ENCODE results near the gene PDE4D. TPM values are rescaled to one million over a fixed set of nuclear protein-coding genes. Genes with fewer than 3 reads are reported as not detected.

PDE4D gene
- total and polyA plus RNA-seq, 3 experiments from 2014 or later: 5.6 to 18.3 (median 17.7) TPM

DNA sequence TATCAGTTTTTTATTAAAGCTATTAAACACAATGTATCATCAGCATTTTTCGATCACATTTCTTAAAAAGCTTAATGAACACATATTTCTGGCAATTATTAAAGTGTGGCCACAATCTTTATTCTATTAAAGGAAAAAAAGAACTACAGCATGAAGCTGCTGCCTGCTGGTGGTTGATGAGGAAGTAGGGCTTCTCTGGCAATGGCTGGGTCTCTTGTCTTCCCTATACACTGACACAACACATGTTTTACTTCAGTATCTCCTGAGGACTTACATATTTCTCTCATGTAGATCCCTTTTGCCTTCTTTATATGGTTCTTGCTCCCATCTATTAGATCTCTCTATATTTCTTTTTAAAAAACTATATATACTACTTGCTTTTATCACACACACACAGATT lies 719.9 kb downstream of the PDE4D start:
- Mint-ChIP-seq H3K27me3 (no peaks in the 10 kb centered on the region), H3K4me1 (no peaks in the 10 kb centered on the region), H3K27ac (peak overlapping the region in 1 of 8 donors; percentile 48), H3K4me3 (no peak overlapping the region), H3K36me3 (no peaks in the 10 kb centered on the region), H3K9me3 (no peaks in the 10 kb centered on the region)
- ChIA-PET CTCF (interaction anchor here (0.8 to 5.3 kb wide), 18 partner anchors 12 to 298 kb away, joined by 3 to 73 read pairs (median 5); no protein-coding TSS in a partner anchor), POLR2A (no interaction called here)
- Histone ChIP-seq H3K4me3 (ENCODE audit: low read length) (no peak overlapping the region), H3K36me3 (ENCODE audit: insufficient read depth, low read length) (no peaks in the 10 kb centered on the region), H3K9me3 (ENCODE audit: low read length) (no peaks in the 10 kb centered on the region), H3K4me1 (ENCODE audit: insufficient read depth, low read length) (no peaks in the 10 kb centered on the region), H3K27me3 (ENCODE audit: insufficient read depth, low read length, poor library complexity, severe bottlenecking) (no peaks in the 10 kb centered on the region), H3K27ac (ENCODE audit: low read depth, low read length) (no peak overlapping the region)
- DNase-seq: no peak

DNA sequence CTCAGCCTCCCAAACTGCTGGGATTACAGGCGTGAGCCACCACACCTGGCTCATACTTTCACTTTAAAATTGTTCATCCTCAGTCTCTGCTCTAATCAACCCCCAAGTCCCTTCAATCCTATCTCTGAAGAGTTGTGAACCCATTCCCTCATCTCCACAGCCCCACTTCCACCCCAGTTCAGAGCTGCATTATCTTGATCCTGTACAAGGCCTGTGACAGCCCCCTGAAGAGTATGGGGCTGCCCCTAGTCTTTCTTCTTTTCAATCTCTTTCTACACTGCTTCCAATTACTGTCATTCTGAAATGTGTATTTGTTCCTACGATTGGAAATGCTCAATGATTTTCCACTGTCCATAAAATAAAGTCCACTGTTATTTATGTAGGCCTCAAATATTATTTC lies 722.4 kb downstream of the PDE4D start:
- Histone ChIP-seq H3K36me3 (ENCODE audit: insufficient read depth, low read length) (no peaks in the 10 kb centered on the region), H3K4me1 (ENCODE audit: insufficient read depth, low read length) (no peaks in the 10 kb centered on the region), H3K27ac (ENCODE audit: low read depth, low read length) (no peak overlapping the region), H3K27me3 (ENCODE audit: insufficient read depth, low read length, poor library complexity, severe bottlenecking) (no peaks in the 10 kb centered on the region), H3K9me3 (ENCODE audit: low read length) (no peaks in the 10 kb centered on the region), H3K4me3 (ENCODE audit: low read length) (no peak overlapping the region)
- no peak overlapping the region for H3K4me3 Mint-ChIP-seq
- no peak for DNase-seq
- H3K27me3 Mint-ChIP-seq: peaks cover 0 to 1% of the 10 kb centered on the region in 2 donors
- no peaks in the 10 kb centered on the region for H3K9me3 Mint-ChIP-seq
- H3K27ac Mint-ChIP-seq: no peak overlapping the region
- no peaks in the 10 kb centered on the region for H3K4me1 Mint-ChIP-seq
- ChIA-PET POLR2A (no interaction called here), CTCF (no interaction called here)
- H3K36me3 Mint-ChIP-seq: no peaks in the 10 kb centered on the region

DNA sequence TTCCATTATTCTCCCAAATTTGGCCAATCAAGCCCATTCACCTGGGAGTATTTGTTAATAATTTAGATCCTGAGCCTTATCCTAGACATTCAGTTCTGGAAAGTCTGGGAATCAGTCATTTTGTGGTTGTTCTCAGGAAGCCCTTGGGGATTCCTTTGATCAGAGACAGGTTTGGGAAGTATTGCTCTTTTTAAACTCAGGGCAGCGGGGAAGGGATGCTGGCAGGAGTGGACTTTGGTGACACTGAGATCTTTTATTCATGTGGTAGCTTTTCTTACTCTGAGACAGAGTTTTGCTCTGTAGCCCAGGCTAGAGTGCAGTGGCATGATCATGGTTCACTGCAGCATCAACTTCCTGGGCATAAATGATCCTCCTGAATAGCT lies 723.8 kb downstream of the PDE4D start:
- ChIA-PET POLR2A (no interaction called here), CTCF (no interaction called here)
- H3K4me1 Mint-ChIP-seq: no peaks in the 10 kb centered on the region

DNA sequence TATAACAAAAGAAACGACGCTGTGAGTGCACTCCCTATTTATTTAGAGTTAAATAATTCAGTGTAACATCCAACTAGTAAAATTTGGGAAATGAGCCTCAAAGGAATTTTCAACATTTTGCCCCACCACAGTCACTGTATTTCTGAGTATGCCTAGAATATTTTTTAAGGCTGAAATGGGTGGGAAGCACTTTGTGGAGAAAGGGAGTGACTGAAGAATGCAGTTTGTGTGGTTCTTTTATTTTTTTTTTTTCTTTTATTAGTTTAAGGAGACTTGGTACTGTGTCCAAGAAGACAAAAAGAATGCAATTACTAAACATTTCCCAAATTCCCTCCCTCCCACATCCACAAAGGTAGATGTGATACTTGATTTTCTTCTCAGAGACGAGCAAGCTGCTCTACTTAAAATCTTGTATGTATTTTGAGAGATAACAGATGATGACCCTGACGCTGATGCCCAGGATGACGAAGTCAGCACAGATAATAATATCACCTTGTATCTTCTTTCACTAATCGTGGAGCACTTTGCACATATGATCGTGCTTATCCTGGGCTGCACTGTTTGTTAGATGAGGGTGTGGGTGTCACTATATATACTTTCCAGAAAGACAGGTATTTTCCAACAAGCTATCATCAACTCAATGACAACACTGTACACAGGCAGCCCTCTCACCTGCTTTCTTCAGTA lies 724.3 kb downstream of the PDE4D start:
- Histone ChIP-seq H3K4me3 (ENCODE audit: low read length) (no peak overlapping the region), H3K27me3 (ENCODE audit: insufficient read depth, low read length, poor library complexity, severe bottlenecking) (no peaks in the 10 kb centered on the region), H3K36me3 (ENCODE audit: insufficient read depth, low read length) (no peaks in the 10 kb centered on the region), H3K4me1 (ENCODE audit: insufficient read depth, low read length) (no peaks in the 10 kb centered on the region), H3K27ac (ENCODE audit: low read depth, low read length) (no peak overlapping the region), H3K9me3 (ENCODE audit: low read length) (no peaks in the 10 kb centered on the region)
- Mint-ChIP-seq H3K27ac (no peak overlapping the region), H3K27me3 (peaks cover 0 to 1% of the 10 kb centered on the region in 2 donors), H3K9me3 (no peaks in the 10 kb centered on the region), H3K36me3 (no peaks in the 10 kb centered on the region), H3K4me1 (no peaks in the 10 kb centered on the region), H3K4me3 (no peak overlapping the region)
- CTCF ChIA-PET: no interaction called here
- no peak for DNase-seq
- POLR2A ChIA-PET: no interaction called here

More for the DNA sequence above, 723.8 kb downstream of the PDE4D start:
- DNase-seq: no peak
- no peaks in the 10 kb centered on the region for H3K9me3 Mint-ChIP-seq
- no peaks in the 10 kb centered on the region for H3K27me3 ChIP-seq (ENCODE audit: insufficient read depth, low read length, poor library complexity, severe bottlenecking)
- no peaks in the 10 kb centered on the region for H3K9me3 ChIP-seq (ENCODE audit: low read length)
- no peaks in the 10 kb centered on the region for H3K36me3 Mint-ChIP-seq
- H3K27ac ChIP-seq (ENCODE audit: low read depth, low read length): no peak overlapping the region
- H3K4me3 Mint-ChIP-seq: no peak overlapping the region
- H3K27me3 Mint-ChIP-seq: peaks cover 0 to 1% of the 10 kb centered on the region in 2 donors
- H3K4me1 ChIP-seq (ENCODE audit: insufficient read depth, low read length): no peaks in the 10 kb centered on the region
- H3K36me3 ChIP-seq (ENCODE audit: insufficient read depth, low read length): no peaks in the 10 kb centered on the region
- H3K4me3 ChIP-seq (ENCODE audit: low read length): no peak overlapping the region
- H3K27ac Mint-ChIP-seq: peak overlapping the region in 1 of 8 donors; percentile 40

DNA sequence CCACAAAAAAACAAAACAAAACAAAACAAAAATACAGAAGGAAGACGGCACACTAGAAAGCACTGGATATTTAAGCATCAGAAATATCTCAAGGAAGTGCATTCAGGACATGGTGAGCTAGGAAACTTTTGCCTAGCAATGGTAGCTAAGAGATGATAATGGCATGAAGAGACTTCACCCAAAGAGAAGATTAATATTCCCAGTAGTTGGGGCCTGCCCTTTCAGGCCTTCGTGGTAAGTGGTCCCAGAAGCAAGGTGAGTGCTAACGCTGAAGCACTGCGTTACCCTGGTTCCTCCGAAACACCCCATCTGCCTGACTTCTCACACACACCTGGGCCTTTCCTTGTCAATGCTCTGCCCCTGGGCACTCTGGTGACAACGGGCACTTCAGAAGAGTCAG lies 725.5 kb downstream of the PDE4D start:
- H3K27me3 Mint-ChIP-seq: peaks cover 0 to 1% of the 10 kb centered on the region in 2 donors
- CTCF ChIA-PET: interaction anchor here (1.2 to 1.3 kb wide), 2 partner anchors 131 to 133 kb away, joined by 3 to 6 read pairs; no protein-coding TSS in a partner anchor
- no peaks in the 10 kb centered on the region for H3K4me1 ChIP-seq (ENCODE audit: insufficient read depth, low read length)
- H3K4me3 Mint-ChIP-seq: no peak overlapping the region
- H3K36me3 Mint-ChIP-seq: no peaks in the 10 kb centered on the region
- H3K4me3 ChIP-seq (ENCODE audit: low read length): no peak overlapping the region
- H3K27ac ChIP-seq (ENCODE audit: low read depth, low read length): no peak overlapping the region
- H3K36me3 ChIP-seq (ENCODE audit: insufficient read depth, low read length): no peaks in the 10 kb centered on the region
- H3K9me3 Mint-ChIP-seq: no peaks in the 10 kb centered on the region
- H3K27me3 ChIP-seq (ENCODE audit: insufficient read depth, low read length, poor library complexity, severe bottlenecking): no peaks in the 10 kb centered on the region
- POLR2A ChIA-PET: no interaction called here
- DNase-seq: no peak
- H3K4me1 Mint-ChIP-seq: no peaks in the 10 kb centered on the region
- H3K9me3 ChIP-seq (ENCODE audit: low read length): no peaks in the 10 kb centered on the region
- no peak overlapping the region for H3K27ac Mint-ChIP-seq

DNA sequence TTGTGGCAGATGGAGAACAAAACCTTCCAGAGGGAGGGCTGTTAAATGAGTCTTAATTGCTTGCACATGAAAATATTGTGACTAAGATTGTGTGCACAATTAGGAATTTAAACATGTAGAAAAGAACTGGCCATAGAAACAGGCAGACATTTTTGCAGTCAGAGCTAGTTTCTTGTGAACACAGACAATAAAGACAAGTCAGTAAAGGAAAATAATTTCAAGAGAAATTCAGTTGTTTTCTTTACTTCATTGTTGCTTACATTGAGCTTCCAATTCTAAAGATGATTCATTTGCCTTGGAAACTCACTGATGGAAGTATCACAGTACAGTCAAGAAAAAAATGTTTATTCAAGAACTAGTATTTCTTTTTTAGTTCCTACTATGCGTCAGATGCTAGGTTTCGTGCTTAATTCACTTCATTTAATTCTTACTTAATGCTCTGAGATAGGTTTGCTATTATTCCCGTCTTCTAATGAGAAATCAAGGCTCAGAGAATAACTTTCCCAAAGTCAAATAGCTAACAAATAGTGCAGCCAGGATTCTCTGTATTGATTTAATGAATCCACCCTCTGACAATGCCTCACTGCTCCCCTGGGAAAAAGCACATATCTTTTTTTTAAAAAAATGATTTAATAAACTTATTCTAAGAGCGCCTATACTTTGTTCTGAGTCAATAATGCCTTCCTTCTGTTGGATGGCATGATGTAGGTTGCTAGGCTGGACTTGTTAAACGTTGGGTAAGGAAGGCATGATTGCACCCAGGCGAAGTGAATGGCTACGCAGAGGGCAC lies 729.3 kb downstream of the PDE4D start:
- Mint-ChIP-seq H3K4me3 (no peak overlapping the region), H3K9me3 (no peaks in the 10 kb centered on the region), H3K27me3 (peaks cover 0 to 1% of the 10 kb centered on the region in 2 donors), H3K4me1 (peaks cover 0 to 10% (median 0%) of the 10 kb centered on the region in 3 donors), H3K27ac (no peak overlapping the region), H3K36me3 (no peaks in the 10 kb centered on the region)
- no peak for DNase-seq
- Histone ChIP-seq H3K4me1 (ENCODE audit: insufficient read depth, low read length) (peaks cover 9% of the 10 kb centered on the region), H3K27me3 (ENCODE audit: insufficient read depth, low read length, poor library complexity, severe bottlenecking) (no peaks in the 10 kb centered on the region), H3K9me3 (ENCODE audit: low read length) (no peaks in the 10 kb centered on the region), H3K36me3 (ENCODE audit: insufficient read depth, low read length) (no peaks in the 10 kb centered on the region), H3K27ac (ENCODE audit: low read depth, low read length) (no peak overlapping the region), H3K4me3 (ENCODE audit: low read length) (no peak overlapping the region)
- ChIA-PET CTCF (interaction anchor here (1.8 kb wide), 1 partner anchor 24 kb away, joined by 6 read pairs; no protein-coding TSS in a partner anchor), POLR2A (interaction anchor here (0.6 kb wide), 1 partner anchor 37 kb away, joined by 3 read pairs; no protein-coding TSS in a partner anchor)

DNA sequence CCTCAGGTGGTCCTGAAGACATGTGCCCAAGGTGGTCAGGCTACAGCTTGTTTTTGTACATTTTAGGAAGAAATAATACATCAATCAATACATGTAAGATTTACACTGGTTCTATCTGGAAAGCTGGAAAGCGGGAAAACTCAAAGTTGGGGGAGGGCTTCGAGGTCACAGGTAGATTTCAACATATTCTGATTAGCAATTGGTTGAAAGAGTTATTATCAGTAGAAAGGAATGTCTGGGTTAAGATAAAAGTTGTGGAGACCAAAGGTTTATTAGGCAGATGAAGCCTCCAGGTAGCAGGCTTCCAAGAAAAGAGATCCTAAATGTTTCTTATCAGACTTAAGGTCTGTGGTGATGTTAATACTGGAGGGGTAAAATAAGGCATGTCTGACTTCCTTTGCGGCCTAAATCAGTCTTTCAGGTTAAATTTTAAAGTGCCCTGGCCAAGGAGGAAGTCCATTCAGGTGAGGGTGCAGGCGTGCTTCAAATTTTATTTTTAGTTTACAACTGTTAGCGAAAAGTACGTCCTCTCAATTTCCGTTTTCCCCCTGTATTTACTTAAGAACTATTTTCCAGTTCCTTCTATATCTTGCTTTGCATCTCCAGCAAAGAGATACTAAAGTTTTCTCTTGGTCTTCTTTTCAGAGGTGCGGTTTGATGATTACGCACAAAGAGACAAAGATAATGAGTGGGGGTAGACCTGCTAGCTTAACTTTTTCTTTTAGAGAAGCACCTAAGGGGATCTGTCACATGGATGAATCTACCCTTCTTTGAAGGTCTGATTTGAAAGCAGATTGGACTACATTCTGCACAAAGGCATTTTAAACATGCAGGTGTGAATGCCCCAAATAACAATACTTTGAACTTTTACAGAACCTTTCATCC lies 732.1 kb downstream of the PDE4D start:
- H3K36me3 Mint-ChIP-seq: no peaks in the 10 kb centered on the region
- Histone ChIP-seq H3K4me3 (ENCODE audit: low read length) (no peak overlapping the region), H3K27me3 (ENCODE audit: insufficient read depth, low read length, poor library complexity, severe bottlenecking) (no peaks in the 10 kb centered on the region), H3K4me1 (ENCODE audit: insufficient read depth, low read length) (peaks cover 9% of the 10 kb centered on the region), H3K27ac (ENCODE audit: low read depth, low read length) (no peak overlapping the region), H3K36me3 (ENCODE audit: insufficient read depth, low read length) (no peaks in the 10 kb centered on the region), H3K9me3 (ENCODE audit: low read length) (no peaks in the 10 kb centered on the region)
- H3K27ac Mint-ChIP-seq: peak overlapping the region in 5 of 8 donors; percentile 6 to 56 (median 22)
- ChIA-PET CTCF (interaction anchor here (1.1 to 1.4 kb wide), 3 partner anchors 12 to 219 kb away, joined by 3 read pairs; no protein-coding TSS in a partner anchor), POLR2A (no interaction called here)
- H3K4me3 Mint-ChIP-seq: no peak overlapping the region
- H3K27me3 Mint-ChIP-seq: no peaks in the 10 kb centered on the region
- no peaks in the 10 kb centered on the region for H3K9me3 Mint-ChIP-seq
- peaks cover 0 to 10% (median 0%) of the 10 kb centered on the region in 3 donors for H3K4me1 Mint-ChIP-seq
- DNase-seq: peak in 2 of 5 donors; percentile 1 to 53
